Endodermal cell (in vitro differentiated cells): Measurements from ENCODE around the gene ELAVL3. TPM values are rescaled to one million over a fixed set of nuclear protein-coding genes. Genes with fewer than 3 reads are reported as not detected.

Experiments used
- DNase-seq: peaks from one replicate; pipeline ENCODE4 v3.0.0-alpha.2; 2017
- H3K27ac ChIP-seq: 2 replicates; pipeline ENCODE4 v1.5.1; 2013; ENCODE audit warnings: mild to moderate bottlenecking, low read depth, low read length, moderate library complexity
- H3K27me3 ChIP-seq: 2 replicates; pipeline ENCODE4 v1.6.1; 2013; ENCODE audit warnings: mild to moderate bottlenecking, low read length, moderate library complexity; ENCODE audit not compliant: insufficient read depth, control insufficient read depth, poor library complexity, severe bottlenecking
- H3K36me3 ChIP-seq: 2 replicates; pipeline ENCODE4 v1.7.0; 2013; ENCODE audit warnings: mild to moderate bottlenecking, low read length, moderate library complexity; ENCODE audit not compliant: control insufficient read depth, insufficient read depth
- H3K4me1 ChIP-seq: one replicate; pipeline ENCODE4 v1.7.0; 2013; ENCODE audit warnings: low read length; ENCODE audit not compliant: control insufficient read depth, insufficient read depth
- H3K4me3 ChIP-seq: 2 replicates; pipeline ENCODE4 v1.5.1; 2013; ENCODE audit warnings: mild to moderate bottlenecking, low read length, moderate library complexity
- H3K9ac ChIP-seq: 2 replicates; pipeline ENCODE4 v1.6.1; 2013; ENCODE audit warnings: mild to moderate bottlenecking, low read length, moderate library complexity; ENCODE audit not compliant: poor library complexity, severe bottlenecking; ENCODE audit errors: extremely low read depth
- H3K9me3 ChIP-seq: 2 replicates; pipeline ENCODE4 v1.6.1; 2013; ENCODE audit warnings: mild to moderate bottlenecking, low read length, moderate library complexity; ENCODE audit not compliant: control insufficient read depth
- H3K27ac Mint-ChIP-seq: 2 replicates; pipeline ENCODE4 v1.8.0; 2020; ENCODE audit warnings: mixed read lengths
- H3K27me3 Mint-ChIP-seq: 2 replicates; pipeline ENCODE4 v1.8.0; 2021; ENCODE audit warnings: mild to moderate bottlenecking, mixed read lengths; ENCODE audit not compliant: insufficient read depth
- H3K36me3 Mint-ChIP-seq: 2 replicates; pipeline ENCODE4 v1.8.0; 2020; ENCODE audit warnings: low read depth, mixed read lengths
- H3K4me1 Mint-ChIP-seq: 2 replicates; pipeline ENCODE4 v1.8.0; 2020; ENCODE audit warnings: mixed read lengths
- H3K4me3 Mint-ChIP-seq: 2 replicates; pipeline ENCODE4 v1.8.0; 2020; ENCODE audit warnings: mild to moderate bottlenecking, moderate library complexity, mixed read lengths
- H3K9me3 Mint-ChIP-seq: 2 replicates; pipeline ENCODE4 v1.8.0; 2020; ENCODE audit warnings: mild to moderate bottlenecking, mixed read lengths
- CTCF ChIP-seq: fragments of 200-600 bp; sonication (generic); conservative IDR thresholded peaks from 2 replicates; pipeline ENCODE4 v1.5.0; 2021; ENCODE audit warnings: antibody characterized with exemption, mild to moderate bottlenecking
- WGBS, 2 experiments: methylation state at CpG; one replicate each; pipeline versions ENCODE4 v1.1.5 to v1.1.7; 2013; ENCODE audit warnings: missing lambda C conversion rate in 2 of 2, mixed read lengths in 1 of 2; ENCODE audit not compliant: insufficient coverage in 1 of 2, insufficient read length in 1 of 2; 5-methylcytosine and 5-hydroxymethylcytosine counted together
- total RNA-seq, 2 donors: library from RNA; stranded (reverse); fragmentation: NEBNext Ultra II Directional in 1 of 2; extraction: Animal tissue kit (Norgen Biotek cat#: 25700) in 1 of 2; gene quantifications; 2 replicates in 1 of 2; 3 replicates in 1 of 2; pipeline ENCODE4 v1.2.1, GENCODE V29; 2021

ELAVL3 gene
- total RNA-seq, 2 donors from 2014 or later, result 0.55 TPM; not detected in 1

GRCh38 chr19:11451327-11451870 lies 29.4 kb downstream of the ELAVL3 start:
- no peak overlapping the region for H3K27ac Mint-ChIP-seq
- no peaks in the 10 kb centered on the region for H3K27me3 Mint-ChIP-seq
- peaks cover 4% of the 10 kb centered on the region for H3K4me1 Mint-ChIP-seq
- no peaks in the 10 kb centered on the region for H3K9me3 ChIP-seq
- TF ChIP-seq CTCF, result no peak
- no peak overlapping the region for H3K27ac ChIP-seq
- no peaks in the 10 kb centered on the region for H3K27me3 ChIP-seq
- H3K9me3 Mint-ChIP-seq, result no peaks in the 10 kb centered on the region
- H3K4me3 Mint-ChIP-seq, result no peak overlapping the region
- WGBS, 2 experiments, result 55 to 75% methylated on average over 2 to 10 of the region's 13 CpGs
- no peaks in the 10 kb centered on the region for H3K4me1 ChIP-seq
- H3K36me3 Mint-ChIP-seq, result peaks cover 16% of the 10 kb centered on the region
- no peak overlapping the region for H3K9ac ChIP-seq
- peaks cover 33% of the 10 kb centered on the region for H3K36me3 ChIP-seq
- DNase-seq, result no peak
- H3K4me3 ChIP-seq, result no peak overlapping the region

- Histone ChIP-seq H3K27ac (no peak overlapping the region), H3K36me3 (peaks cover 33% of the 10 kb centered on the region), H3K27me3 (no peaks in the 10 kb centered on the region), H3K9ac (no peak overlapping the region), H3K9me3 (no peaks in the 10 kb centered on the region), H3K4me3 (no peak overlapping the region), H3K4me1 (no peaks in the 10 kb centered on the region)
- Mint-ChIP-seq H3K4me3 (no peak overlapping the region), H3K27ac (no peak overlapping the region), H3K36me3 (peaks cover 16% of the 10 kb centered on the region), H3K4me1 (peaks cover 4% of the 10 kb centered on the region), H3K27me3 (no peaks in the 10 kb centered on the region), H3K9me3 (no peaks in the 10 kb centered on the region)
- WGBS, 2 experiments, result 85 to 93% methylated on average over 11 to 21 of the region's 21 CpGs
- no peak for TF ChIP-seq CTCF
- peak; percentile 47 for DNase-seq
Measured at GRCh38 chr19:11450570-11451326, 30.1 kb downstream of the ELAVL3 start.

- no peak for TF ChIP-seq CTCF
- Mint-ChIP-seq H3K9me3 (no peaks in the 10 kb centered on the region), H3K4me1 (peaks cover 4% of the 10 kb centered on the region), H3K27ac (no peak overlapping the region), H3K36me3 (peaks cover 28% of the 10 kb centered on the region), H3K4me3 (no peak overlapping the region), H3K27me3 (no peaks in the 10 kb centered on the region)
- Histone ChIP-seq H3K27ac (no peak overlapping the region), H3K36me3 (peaks cover 42% of the 10 kb centered on the region), H3K4me1 (no peaks in the 10 kb centered on the region), H3K9me3 (no peaks in the 10 kb centered on the region), H3K4me3 (no peak overlapping the region), H3K9ac (no peak overlapping the region), H3K27me3 (no peaks in the 10 kb centered on the region)
- 95 to 97% methylated on average over 14 to 31 of the region's 31 CpGs for WGBS, 2 experiments
- DNase-seq, result no peak
Measured at GRCh38 chr19:11448923-11449554, 31.8 kb downstream of the ELAVL3 start.
